IMR-90 (cell line): ENCODE results near the gene EPHB1.

Source experiments
- BHLHE40 ChIP-seq: fragments of 150-350 bp; IDR thresholded peaks from 2 replicates; pipeline ENCODE4 v1.6.1; 2016; ENCODE audit warnings: mild to moderate bottlenecking, low read depth, low read length
- CEBPB ChIP-seq: IDR thresholded peaks from 2 replicates; pipeline ENCODE4 v1.6.1; 2012; ENCODE audit warnings: low read depth, low read length, improper control_type of control experiment
- CHD1 ChIP-seq: IDR thresholded peaks from 2 replicates; pipeline ENCODE4 v1.6.1; 2012; ENCODE audit warnings: low read depth, low read length, improper control_type of control experiment
- FOS ChIP-seq: fragments of 150-350 bp; IDR thresholded peaks from 2 replicates; pipeline ENCODE4 v1.6.1; 2016; ENCODE audit warnings: low read depth, low read length
- MAFK ChIP-seq: IDR thresholded peaks from 2 replicates; pipeline ENCODE4 v1.6.1; 2012; ENCODE audit warnings: low read depth, low read length, improper control_type of control experiment
- MXI1 ChIP-seq: IDR thresholded peaks from 2 replicates; pipeline ENCODE4 v1.6.1; 2012; ENCODE audit warnings: low read depth, mild to moderate bottlenecking, low read length, moderate library complexity, borderline replicate concordance
- NFE2L2 ChIP-seq: fragments of 150-350 bp; IDR thresholded peaks from 2 replicates; pipeline ENCODE4 v1.6.1; 2016; ENCODE audit warnings: low read depth, mild to moderate bottlenecking, low read length
- POLR2A ChIP-seq: IDR thresholded peaks from 2 replicates; pipeline ENCODE4 v1.6.1; 2012; ENCODE audit warnings: mild to moderate bottlenecking, low read depth, low read length
- RAD21 ChIP-seq: IDR thresholded peaks from 2 replicates; pipeline ENCODE4 v1.6.1; 2012; ENCODE audit warnings: low read length, improper control_type of control experiment
- RFX5 ChIP-seq: IDR thresholded peaks from 2 replicates; pipeline ENCODE4 v1.8.0; 2012; ENCODE audit warnings: low read depth, mild to moderate bottlenecking, low read length, moderate library complexity
- SMC3 ChIP-seq: fragments of 150-350 bp; IDR thresholded peaks from 2 replicates; pipeline ENCODE4 v1.6.1; 2016; ENCODE audit warnings: low read depth, mild to moderate bottlenecking, antibody characterized with exemption, low read length, moderate library complexity
- TF ChIP-seq, protein P1 (sequence below): conservative IDR thresholded peaks from 2 replicates; pipeline ENCODE4 v1.5.1; 2012; ENCODE audit warnings: mild to moderate bottlenecking, low read depth, low read length, improper control_type of control experiment
- TF ChIP-seq, protein P2 (sequence below): fragments of 150-350 bp; IDR thresholded peaks from 2 replicates; pipeline ENCODE4 v1.6.1; 2017; ENCODE audit warnings: mild to moderate bottlenecking, antibody characterized with exemption, low read length, low read depth
- TF ChIP-seq, protein P3 (sequence below): fragments of 150-350 bp; IDR thresholded peaks from 2 replicates; pipeline ENCODE4 v1.6.1; 2016; ENCODE audit warnings: low read depth, mild to moderate bottlenecking, low read length, moderate library complexity, borderline replicate concordance

DNA sequence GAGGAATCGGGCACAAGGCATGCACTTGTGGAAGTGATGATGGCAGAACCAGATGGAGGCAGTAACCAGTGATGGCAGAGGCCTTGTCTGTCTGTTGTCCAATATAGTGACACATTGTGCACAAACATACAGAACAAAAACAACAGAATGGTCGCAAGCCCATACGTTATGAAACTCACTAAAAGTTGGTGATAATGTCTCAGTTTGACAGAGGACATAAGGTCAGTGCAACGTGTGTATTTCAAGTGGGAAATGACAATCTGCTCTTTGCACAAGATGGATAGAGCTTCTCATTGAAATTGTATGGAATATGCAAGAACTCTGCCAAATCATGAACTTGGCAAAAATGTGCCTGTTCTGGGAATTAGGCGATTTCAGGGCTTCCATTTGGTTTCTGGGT lies 169.2 kb downstream of the EPHB1 start:
- TF ChIP-seq POLR2A (no peak), CHD1 (no peak), NFE2L2 (no peak), MXI1 (no peak), SMC3 (no peak), FOS (no peak), BHLHE40 (no peak), CEBPB (no peak), RFX5 (no peak), RAD21 (no peak), MAFK (no peak)
- TF ChIP-seq, protein P1, sequence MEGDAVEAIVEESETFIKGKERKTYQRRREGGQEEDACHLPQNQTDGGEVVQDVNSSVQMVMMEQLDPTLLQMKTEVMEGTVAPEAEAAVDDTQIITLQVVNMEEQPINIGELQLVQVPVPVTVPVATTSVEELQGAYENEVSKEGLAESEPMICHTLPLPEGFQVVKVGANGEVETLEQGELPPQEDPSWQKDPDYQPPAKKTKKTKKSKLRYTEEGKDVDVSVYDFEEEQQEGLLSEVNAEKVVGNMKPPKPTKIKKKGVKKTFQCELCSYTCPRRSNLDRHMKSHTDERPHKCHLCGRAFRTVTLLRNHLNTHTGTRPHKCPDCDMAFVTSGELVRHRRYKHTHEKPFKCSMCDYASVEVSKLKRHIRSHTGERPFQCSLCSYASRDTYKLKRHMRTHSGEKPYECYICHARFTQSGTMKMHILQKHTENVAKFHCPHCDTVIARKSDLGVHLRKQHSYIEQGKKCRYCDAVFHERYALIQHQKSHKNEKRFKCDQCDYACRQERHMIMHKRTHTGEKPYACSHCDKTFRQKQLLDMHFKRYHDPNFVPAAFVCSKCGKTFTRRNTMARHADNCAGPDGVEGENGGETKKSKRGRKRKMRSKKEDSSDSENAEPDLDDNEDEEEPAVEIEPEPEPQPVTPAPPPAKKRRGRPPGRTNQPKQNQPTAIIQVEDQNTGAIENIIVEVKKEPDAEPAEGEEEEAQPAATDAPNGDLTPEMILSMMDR, result no peak
- TF ChIP-seq, protein P2, sequence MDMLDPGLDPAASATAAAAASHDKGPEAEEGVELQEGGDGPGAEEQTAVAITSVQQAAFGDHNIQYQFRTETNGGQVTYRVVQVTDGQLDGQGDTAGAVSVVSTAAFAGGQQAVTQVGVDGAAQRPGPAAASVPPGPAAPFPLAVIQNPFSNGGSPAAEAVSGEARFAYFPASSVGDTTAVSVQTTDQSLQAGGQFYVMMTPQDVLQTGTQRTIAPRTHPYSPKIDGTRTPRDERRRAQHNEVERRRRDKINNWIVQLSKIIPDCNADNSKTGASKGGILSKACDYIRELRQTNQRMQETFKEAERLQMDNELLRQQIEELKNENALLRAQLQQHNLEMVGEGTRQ, result no peak
- TF ChIP-seq, protein P3, sequence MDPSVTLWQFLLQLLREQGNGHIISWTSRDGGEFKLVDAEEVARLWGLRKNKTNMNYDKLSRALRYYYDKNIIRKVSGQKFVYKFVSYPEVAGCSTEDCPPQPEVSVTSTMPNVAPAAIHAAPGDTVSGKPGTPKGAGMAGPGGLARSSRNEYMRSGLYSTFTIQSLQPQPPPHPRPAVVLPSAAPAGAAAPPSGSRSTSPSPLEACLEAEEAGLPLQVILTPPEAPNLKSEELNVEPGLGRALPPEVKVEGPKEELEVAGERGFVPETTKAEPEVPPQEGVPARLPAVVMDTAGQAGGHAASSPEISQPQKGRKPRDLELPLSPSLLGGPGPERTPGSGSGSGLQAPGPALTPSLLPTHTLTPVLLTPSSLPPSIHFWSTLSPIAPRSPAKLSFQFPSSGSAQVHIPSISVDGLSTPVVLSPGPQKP, result no peak
